Endothelial cell of umbilical vein (primary cell): ENCODE measurements around the gene SH3BGRL2. TPM values are rescaled to one million over a fixed set of nuclear protein-coding genes. Genes with fewer than 3 reads are reported as not detected.

Source experiments
- BruUV-seq: library from RNA; stranded (reverse); fragments of 400-500 nt; replicated peaks from 2 replicates; lab custom pipeline; 2021; lab: Mats Ljungman, UMichigan
- CTCF ChIA-PET: fragments of 300-600, 350-600 bp; sonication (Branson Sonifier 250); formaldehyde crosslinking; loops from one replicate; lab custom pipeline; 2021; ENCODE audit warnings: antibody characterized with exemption, inconsistent platforms; lab: Charles Lee
- POLR2A ChIA-PET: fragments of 300-600, 350-600 bp; sonication (Branson Sonifier 250); formaldehyde crosslinking; loops from one replicate; lab custom pipeline; 2021; ENCODE audit warnings: antibody characterized with exemption, inconsistent platforms; lab: Charles Lee
- DNase-seq: peaks from one replicate; pipeline ENCODE4 v3.0.0-alpha.2; 2011; ENCODE audit warnings: low read depth, low spot score
- FAIRE-seq: peaks from 2 replicates; lab custom pipeline; 2011; peaks lifted over from hg19 to GRCh38; lab: Jason Lieb, UNC
- H2AFZ ChIP-seq: 2 replicates; pipeline ENCODE4 v1.6.0; 2012; ENCODE audit warnings: low read depth, low read length, control low read depth, inconsistent platforms
- H3K27ac ChIP-seq: 2 replicates; pipeline ENCODE4 v1.5.1; 2011; ENCODE audit warnings: low read depth, mild to moderate bottlenecking, control low read depth, low read length, moderate library complexity; ENCODE audit not compliant: insufficient read depth
- H3K27me3 ChIP-seq, 2 experiments: 2 replicates each; pipeline versions ENCODE4 v1.6.0 to v1.6.1; 2011; ENCODE audit warnings: low read length in 2 of 2, mixed read lengths in 1 of 2; ENCODE audit not compliant: control insufficient read depth in 2 of 2, insufficient read depth in 2 of 2
- H3K36me3 ChIP-seq, 2 experiments: 2 replicates in 1 of 2; 3 replicates in 1 of 2; pipeline ENCODE4 v1.5.1; 2011; ENCODE audit warnings: low read length in 2 of 2, mild to moderate bottlenecking in 1 of 2, moderate library complexity in 1 of 2; ENCODE audit not compliant: control insufficient read depth in 2 of 2, insufficient read depth in 2 of 2; ENCODE audit errors: extremely low read depth in 1 of 2
- H3K4me1 ChIP-seq: 3 replicates; pipeline ENCODE4 v1.5.1; 2011; ENCODE audit warnings: mild to moderate bottlenecking, low read length; ENCODE audit not compliant: control insufficient read depth, insufficient read depth; ENCODE audit errors: extremely low read depth
- H3K4me2 ChIP-seq: 2 replicates; pipeline ENCODE4 v1.6.1; 2011; ENCODE audit warnings: low read length, control low read depth, mixed read lengths; ENCODE audit not compliant: insufficient read depth
- H3K4me3 ChIP-seq, 3 experiments: fragments of 200-600 bp in 1 of 3; sonication (generic), shearing (Covaris generic) in 1 of 3; replicated peaks in 1 of 3; 2 replicates each; pipeline ENCODE4 v1.5.1; 2011 to 2016; ENCODE audit warnings: control low read depth in 3 of 3, low read length in 3 of 3, mild to moderate bottlenecking in 2 of 3, inconsistent platforms in 1 of 3, low read depth in 1 of 3, moderate library complexity in 1 of 3; ENCODE audit not compliant: insufficient read depth in 1 of 3
- H3K79me2 ChIP-seq: 2 replicates; pipeline ENCODE4 v1.6.0; 2012; ENCODE audit warnings: low read length, inconsistent platforms; ENCODE audit not compliant: control insufficient read depth, insufficient read depth
- H3K9ac ChIP-seq: replicated peaks from 2 replicates; pipeline ENCODE3; 2011; ENCODE audit warnings: low read length, control low read depth; ENCODE audit not compliant: insufficient read depth; ENCODE audit errors: extremely low read depth
- H3K9me1 ChIP-seq: replicated peaks from 3 replicates; pipeline ENCODE4 v1.6.0; 2011; ENCODE audit warnings: mild to moderate bottlenecking, low read length; ENCODE audit not compliant: control insufficient read depth, insufficient read depth; ENCODE audit errors: extremely low read depth
- H3K9me3 ChIP-seq: replicated peaks from 2 replicates; pipeline ENCODE4 v1.5.1; 2012; ENCODE audit warnings: low read length, inconsistent platforms; ENCODE audit not compliant: control insufficient read depth, insufficient read depth
- H4K20me1 ChIP-seq: replicated peaks from 2 replicates; pipeline ENCODE3; 2011; ENCODE audit warnings: mild to moderate bottlenecking, low read length; ENCODE audit not compliant: control insufficient read depth, insufficient read depth; ENCODE audit errors: extremely low read depth
- EZH2 ChIP-seq: IDR thresholded peaks from 2 replicates; pipeline ENCODE4 v1.6.1; 2012; ENCODE audit warnings: borderline replicate concordance, low read depth, mild to moderate bottlenecking, moderate library complexity, low read length, inconsistent platforms; ENCODE audit not compliant: severe bottlenecking
- FOS ChIP-seq: IDR thresholded peaks from 2 replicates; pipeline ENCODE4 v1.6.1; 2011; ENCODE audit warnings: mild to moderate bottlenecking, low read length, moderate library complexity, borderline replicate concordance; ENCODE audit not compliant: insufficient read depth
- GATA2 ChIP-seq: IDR thresholded peaks from 2 replicates; pipeline ENCODE4 v1.7.0; 2011; ENCODE audit warnings: low read depth, mild to moderate bottlenecking, moderate library complexity, mixed read lengths, low read length; ENCODE audit not compliant: insufficient read length, insufficient read depth
- JUN ChIP-seq: IDR thresholded peaks from 2 replicates; pipeline ENCODE4 v1.6.1; 2011; ENCODE audit warnings: borderline replicate concordance, low read depth; ENCODE audit not compliant: insufficient read length, insufficient read depth
- POLR2A ChIP-seq: IDR thresholded peaks from 2 replicates; pipeline ENCODE4 v1.6.1; 2012; ENCODE audit warnings: low read depth, mild to moderate bottlenecking, control low read depth, low read length
- POLR2AphosphoS5 ChIP-seq: IDR thresholded peaks from 2 replicates; pipeline ENCODE4 v1.6.1; 2012; ENCODE audit warnings: low read depth, mild to moderate bottlenecking, control low read depth, low read length, moderate library complexity; ENCODE audit not compliant: insufficient read depth
- dilution Hi-C: fragments of 300-500 bp; cut with MboI; formaldehyde crosslinking; loops from one replicate; pipeline ENCODE4 v1.15.0; 2019; ENCODE audit warnings: low sequenced_read_pairs; ENCODE audit not compliant: extremely low pct_ligation_motif_present
- intact Hi-C: fragments of 100-400 bp; cut with micrococcal nuclease; formaldehyde crosslinking; loops from one replicate; pipeline ENCODE4 v1.10.0; 2022
- polyA plus RNA-seq, 4 experiments: library from polyadenylated mRNA; depleted of rRNA in 3 of 4; stranded (reverse) in 3 of 4; unstranded in 1 of 4; fragments of >200 nt; gene quantifications; 2 replicates each; pipeline versions ENCODE4 v1.2.1 to v1.2.3, GENCODE V29; 2011 to 2012; ENCODE audit warnings: missing spikeins in 1 of 4
- total RNA-seq: library from RNA; stranded (reverse); gene quantifications from 2 replicates; pipeline ENCODE4 v1.2.3, GENCODE V29; 2021
- TF ChIP-seq, protein P1 (sequence below): IDR thresholded peaks from 2 replicates; pipeline ENCODE4 v1.6.1; 2011; ENCODE audit not compliant: insufficient read depth, insufficient read length
- TF ChIP-seq, protein P2 (sequence below), 2 donors: IDR thresholded peaks; 1 replicate in 1 of 2; 2 replicates in 1 of 2; pipeline ENCODE4 v1.5.1; 2011; ENCODE audit warnings: low read length in 2 of 2, mild to moderate bottlenecking in 2 of 2, moderate library complexity in 2 of 2, control low read depth in 1 of 2, inconsistent platforms in 1 of 2, low read depth in 1 of 2; ENCODE audit not compliant: insufficient read depth in 1 of 2; ENCODE audit errors: extremely low read depth in 1 of 2

SH3BGRL2 gene
- total and polyA plus RNA-seq, 2 donors (not counting 3 experiments of a cell fraction or from before 2014, with no cell fraction given) = 3.2 to 10.7 TPM

DNA sequence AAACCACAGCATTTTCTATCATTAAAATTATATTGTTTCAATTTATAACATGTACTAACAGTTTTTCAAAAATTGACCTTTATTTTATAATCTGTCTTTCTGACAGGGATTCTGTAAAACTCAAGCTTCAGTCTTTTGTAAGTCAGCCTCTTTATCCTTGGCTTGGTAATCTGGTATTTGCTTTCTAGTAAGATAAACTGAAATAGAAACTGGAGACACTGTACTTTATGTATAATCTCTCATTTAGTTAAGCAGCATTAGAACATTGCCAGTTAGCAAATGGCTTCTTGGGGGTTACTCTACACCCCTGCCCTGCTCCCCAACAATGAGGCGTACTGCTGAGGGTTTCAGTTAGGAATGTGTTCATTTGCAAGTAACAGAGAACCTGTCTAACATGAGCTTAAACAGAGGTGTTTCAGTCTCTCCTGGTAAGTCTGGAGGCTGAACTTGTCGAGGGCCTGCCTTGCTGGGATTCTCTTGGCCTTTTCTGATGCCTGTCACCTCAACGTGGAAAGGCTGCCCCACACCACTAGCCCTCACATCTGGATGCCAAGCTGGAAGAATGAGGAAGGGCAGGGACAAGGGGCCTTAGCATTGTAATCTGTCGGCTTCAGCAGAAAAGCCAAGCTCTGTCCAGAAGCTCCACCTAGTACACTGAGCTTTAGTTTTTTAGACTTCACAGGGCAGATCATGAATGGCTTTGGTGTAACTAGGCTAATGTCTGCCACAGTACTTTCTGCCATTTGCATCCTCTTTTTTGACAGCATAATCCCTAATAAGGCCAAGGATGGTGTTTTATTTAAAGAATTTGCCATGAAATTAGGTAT is 34.8 kb downstream of the SH3BGRL2 start:
- H3K36me3 ChIP-seq = no peaks in the 10 kb centered on the region
- intact Hi-C loops (no loop called here), dilution Hi-C loops (no loop called here)
- DNase-seq = no peak
- no peaks in the 10 kb centered on the region for H4K20me1 ChIP-seq
- H3K9me3 ChIP-seq = no peaks in the 10 kb centered on the region
- peaks cover 10% of the 10 kb centered on the region for H3K4me1 ChIP-seq
- H3K27ac ChIP-seq = no peak overlapping the region
- FAIRE-seq = no peak
- no TSS peak for BruUV-seq
- no peaks in the 10 kb centered on the region for H3K27me3 ChIP-seq
- POLR2A ChIA-PET = no interaction called here
- no peaks in the 10 kb centered on the region for H3K9me1 ChIP-seq
- no peak for TF ChIP-seq POLR2AphosphoS5
- TF ChIP-seq FOS = no peak
- TF ChIP-seq GATA2 = no peak
- TF ChIP-seq POLR2A = no peak
- no peak overlapping the region for H3K4me2 ChIP-seq
- H2AFZ ChIP-seq = no peak overlapping the region
- no peak overlapping the region for H3K9ac ChIP-seq
- peaks cover 8% of the 10 kb centered on the region for H3K79me2 ChIP-seq
- no peak overlapping the region for H3K4me3 ChIP-seq
- CTCF ChIA-PET = interaction anchor here (1.0 to 2.4 kb wide), 3 partner anchors 12 to 95 kb away, joined by 3 to 10 read pairs (median 6); no protein-coding TSS in a partner anchor

GRCh38 chr6:79666634-79667033 is 35.5 kb downstream of the SH3BGRL2 start:
- no peak for FAIRE-seq
- dilution Hi-C loops = no loop called here
- Histone ChIP-seq H4K20me1 (no peaks in the 10 kb centered on the region), H3K79me2 (peaks cover 8% of the 10 kb centered on the region), H3K27ac (no peak overlapping the region), H2AFZ (no peak overlapping the region), H3K4me3 (no peak overlapping the region), H3K9me1 (no peaks in the 10 kb centered on the region), H3K36me3 (no peaks in the 10 kb centered on the region), H3K4me2 (no peak overlapping the region), H3K9me3 (no peaks in the 10 kb centered on the region), H3K4me1 (peaks cover 17% of the 10 kb centered on the region), H3K9ac (no peak overlapping the region), H3K27me3 (no peaks in the 10 kb centered on the region)
- POLR2A ChIA-PET = no interaction called here
- BruUV-seq = no TSS peak
- no peak for DNase-seq
- CTCF ChIA-PET = interaction anchor here (1.0 to 2.4 kb wide), 2 partner anchors 18 to 96 kb away, joined by 6 to 10 read pairs; no protein-coding TSS in a partner anchor
- TF ChIP-seq EZH2 (no peak), FOS (no peak), JUN (no peak), GATA2 (no peak), POLR2A (no peak)
- TF ChIP-seq, protein P1, sequence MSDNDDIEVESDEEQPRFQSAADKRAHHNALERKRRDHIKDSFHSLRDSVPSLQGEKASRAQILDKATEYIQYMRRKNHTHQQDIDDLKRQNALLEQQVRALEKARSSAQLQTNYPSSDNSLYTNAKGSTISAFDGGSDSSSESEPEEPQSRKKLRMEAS = no peak
- TF ChIP-seq, protein P2, sequence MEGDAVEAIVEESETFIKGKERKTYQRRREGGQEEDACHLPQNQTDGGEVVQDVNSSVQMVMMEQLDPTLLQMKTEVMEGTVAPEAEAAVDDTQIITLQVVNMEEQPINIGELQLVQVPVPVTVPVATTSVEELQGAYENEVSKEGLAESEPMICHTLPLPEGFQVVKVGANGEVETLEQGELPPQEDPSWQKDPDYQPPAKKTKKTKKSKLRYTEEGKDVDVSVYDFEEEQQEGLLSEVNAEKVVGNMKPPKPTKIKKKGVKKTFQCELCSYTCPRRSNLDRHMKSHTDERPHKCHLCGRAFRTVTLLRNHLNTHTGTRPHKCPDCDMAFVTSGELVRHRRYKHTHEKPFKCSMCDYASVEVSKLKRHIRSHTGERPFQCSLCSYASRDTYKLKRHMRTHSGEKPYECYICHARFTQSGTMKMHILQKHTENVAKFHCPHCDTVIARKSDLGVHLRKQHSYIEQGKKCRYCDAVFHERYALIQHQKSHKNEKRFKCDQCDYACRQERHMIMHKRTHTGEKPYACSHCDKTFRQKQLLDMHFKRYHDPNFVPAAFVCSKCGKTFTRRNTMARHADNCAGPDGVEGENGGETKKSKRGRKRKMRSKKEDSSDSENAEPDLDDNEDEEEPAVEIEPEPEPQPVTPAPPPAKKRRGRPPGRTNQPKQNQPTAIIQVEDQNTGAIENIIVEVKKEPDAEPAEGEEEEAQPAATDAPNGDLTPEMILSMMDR (IDR thresholded peaks at IDR 0.05; ENCODE audit: extremely low read depth in 1 of 2, insufficient read depth in 1 of 2, low read depth in 1 of 2, low read length in 2 of 2) = no peak
- intact Hi-C loops = loop anchor here (1.0 kb wide), 1 partner anchor 28 kb away; no protein-coding TSS in a partner anchor
